HEK293 (cell line): Measurements from ENCODE around the gene MTCL1.

ENCODE experiments used
- CTCF ChIP-seq: fragments of 450-650 bp; formaldehyde crosslinking; IDR thresholded peaks from 2 replicates; pipeline ENCODE4 v1.5.1; 2016; ENCODE audit warnings: missing biosample characterization, missing genetic modification characterization
- SALL2 ChIP-seq: fragments of 450-650 bp; formaldehyde crosslinking; IDR thresholded peaks from 2 replicates; pipeline ENCODE4 v1.5.0; 2017; ENCODE audit warnings: missing biosample characterization, mild to moderate bottlenecking, missing genetic modification characterization, borderline replicate concordance
- ZFP41 ChIP-seq: fragments of 450-650 bp; formaldehyde crosslinking; IDR thresholded peaks from 2 replicates; pipeline ENCODE4 v1.5.1; 2016; ENCODE audit warnings: missing biosample characterization, missing genetic modification characterization, borderline replicate concordance
- ZNF138 ChIP-seq: fragments of 450-650 bp; formaldehyde crosslinking; IDR thresholded peaks from 2 replicates; pipeline ENCODE4 v1.5.1; 2016; ENCODE audit warnings: missing biosample characterization, missing genetic modification characterization, borderline replicate concordance
- ZNF394 ChIP-seq: fragments of 450-650 bp; formaldehyde crosslinking; IDR thresholded peaks from 2 replicates; pipeline ENCODE4 v1.5.1; 2016; ENCODE audit warnings: missing biosample characterization, missing genetic modification characterization, mild to moderate bottlenecking, moderate library complexity, borderline replicate concordance

GRCh38 chr18:8826971-8827370 lies 121.6 kb downstream of the MTCL1 start:
- TF ChIP-seq ZNF394 (tag by site-specific recombination) (no peak), ZFP41 (tag by site-specific recombination) (no peak), CTCF (tag by site-specific recombination) (no peak), ZNF138 (tag by site-specific recombination) (no peak), SALL2 (tag by site-specific recombination) (no peak)
